Measurements from ENCODE around the gene CYBA.
A peak's percentile ranks its signal among the peaks of the same experiment; 100 is the strongest.

Gene CYBA

DNA sequence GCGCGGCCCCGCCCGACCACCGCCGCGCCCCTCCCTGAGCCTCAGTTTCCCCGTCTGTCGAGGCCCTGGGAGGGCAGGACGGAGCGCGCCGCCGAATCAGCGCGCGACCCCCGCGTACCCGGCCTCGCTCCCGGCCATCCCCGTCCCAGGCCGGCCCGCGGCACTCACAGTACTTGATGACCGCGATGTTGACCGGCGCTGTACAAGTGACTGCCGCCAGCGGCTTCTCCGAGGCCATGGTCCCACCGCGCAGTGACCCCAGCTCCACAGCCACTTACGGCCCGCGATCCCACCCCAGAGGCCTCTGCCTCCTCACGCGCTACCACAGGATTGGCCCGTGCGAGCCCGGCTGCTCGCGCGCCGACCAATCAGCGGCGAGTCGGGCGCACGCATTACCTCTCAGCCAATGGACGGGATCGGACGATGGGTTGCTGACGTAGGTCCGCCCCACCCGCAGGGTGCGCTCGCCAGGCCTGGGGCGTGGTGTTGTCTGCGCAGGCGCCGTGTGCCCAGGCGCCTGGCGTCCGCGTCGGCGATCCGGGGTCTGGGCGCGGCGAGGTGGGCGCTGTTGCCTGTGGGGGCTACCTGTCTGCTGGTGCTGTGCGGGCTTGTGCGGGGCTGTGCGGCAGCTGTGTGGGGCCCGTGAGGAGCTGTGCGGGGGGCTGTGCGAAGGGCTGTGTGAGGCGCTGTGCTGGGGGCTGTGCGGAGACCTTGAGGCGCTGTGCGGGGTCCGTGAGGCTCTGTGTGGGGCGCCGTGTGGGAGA lies 12.2 kb upstream of the CYBA start, which contains the start of gene MVD:
Gene MVD (minus strand): TSS at position 249 of the 764 bp plus-strand sequence. CDS start 11 bp downstream, at position 238.
- peaks cover 2% of the 10 kb centered on the region for H3K9me3 ChIP-seq (ENCODE audit: insufficient read depth, low read depth, low read length)
- H3K27ac ChIP-seq (ENCODE audit: low read depth, low read length) = peak within 1 kb of the TSS; percentile 84
- peaks cover 15 to 19% of the 10 kb centered on the region in 2 experiments for H3K36me3 ChIP-seq (ENCODE audit: control insufficient read depth in 1 of 2, insufficient read depth in 2 of 2, low read length in 2 of 2)
- no CpG with 5 or more reads among the region's 88 CpGs for WGBS (ENCODE audit: extremely low coverage, insufficient coverage, insufficient read length)
- peak within 1 kb of the TSS; percentile 67 for H2AK5ac ChIP-seq (ENCODE audit: low read length)
- no peaks in the 10 kb centered on the region for H3K27me3 ChIP-seq (ENCODE audit: insufficient read depth, low read length)
- peaks cover 5 to 15% of the 10 kb centered on the region in 2 experiments for H3K4me1 ChIP-seq (ENCODE audit: control insufficient read depth in 1 of 2, insufficient read depth in 2 of 2, low read length in 2 of 2)
- peak; percentile 97 to 99 for DNase-seq
- H3K79me2 ChIP-seq (ENCODE audit: control insufficient read depth, insufficient read depth, low read length, poor library complexity) = peaks cover 27% of the 10 kb centered on the region
- peak within 1 kb of the TSS; percentile 97 for H2BK5ac ChIP-seq (ENCODE audit: low read depth, low read length, poor library complexity)
- H3K14ac ChIP-seq (ENCODE audit: low read length) = peak within 1 kb of the TSS; percentile 95
- peaks cover 16% of the 10 kb centered on the region for H3K79me1 ChIP-seq (ENCODE audit: low read length)
- H3K23ac ChIP-seq (ENCODE audit: low read length) = no peak within 1 kb of the TSS
- H2BK12ac ChIP-seq (ENCODE audit: low read length) = peak within 1 kb of the TSS; percentile 39
- peak within 1 kb of the TSS; percentile 94 for H3K9ac ChIP-seq (ENCODE audit: low read length)
- peak within 1 kb of the TSS; percentile 96 for H3K18ac ChIP-seq (ENCODE audit: low read length)
- peak within 1 kb of the TSS; percentile 90 for H4K8ac ChIP-seq (ENCODE audit: low read depth, low read length)
- H3K4ac ChIP-seq (ENCODE audit: low read depth, low read length) = peak within 1 kb of the TSS; percentile 95
- H4K12ac ChIP-seq (ENCODE audit: low read depth, low read length) = peak within 1 kb of the TSS; percentile 81
- H3K4me2 ChIP-seq (ENCODE audit: low read length) = peak within 1 kb of the TSS; percentile 84
- H2AFZ ChIP-seq (ENCODE audit: insufficient read depth, low read length, poor library complexity) = peak within 1 kb of the TSS; percentile 67
- H3K4me3 ChIP-seq (ENCODE audit: low read depth, low read length) = peak within 1 kb of the TSS; percentile 98
- H2BK120ac ChIP-seq (ENCODE audit: insufficient read depth, low read length, poor library complexity) = peak within 1 kb of the TSS; percentile 82
- H4K91ac ChIP-seq (ENCODE audit: low read depth, low read length) = peak within 1 kb of the TSS; percentile 98

DNA sequence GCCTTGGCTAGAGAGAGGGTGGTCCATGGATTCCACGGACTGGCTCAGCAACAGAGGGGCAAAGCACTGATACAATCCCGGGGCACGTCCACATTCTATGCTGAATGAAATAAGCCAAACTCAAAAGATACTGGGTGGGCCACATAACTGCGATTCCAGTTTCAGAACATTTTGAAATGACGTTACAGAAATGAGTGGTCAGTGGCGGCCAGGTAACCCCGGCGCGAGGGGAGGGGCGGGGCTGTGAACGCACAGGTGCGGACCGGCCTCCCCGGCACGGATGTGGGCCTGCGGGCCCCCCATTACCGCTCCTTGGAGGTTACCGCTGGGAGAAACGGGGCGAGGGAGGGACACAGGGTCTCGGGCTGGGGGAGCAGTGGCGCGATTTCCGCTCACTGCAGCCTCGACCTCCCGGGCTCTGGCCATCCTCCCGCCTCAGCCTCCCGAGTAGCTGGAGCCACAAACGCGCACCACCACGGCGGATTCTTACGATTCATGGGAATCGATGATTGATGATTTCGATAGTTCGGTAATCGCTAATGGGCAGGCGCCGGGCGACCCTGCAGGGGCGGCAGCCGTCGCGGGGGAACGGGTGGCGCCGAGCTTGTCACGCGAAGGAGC lies 11.5 kb upstream of the CYBA start:
- peak overlapping the region; percentile 95 for H3K4ac ChIP-seq (ENCODE audit: low read depth, low read length)
- H3K4me1 ChIP-seq (ENCODE audit: control insufficient read depth in 1 of 2, insufficient read depth in 2 of 2, low read length in 2 of 2) = peaks cover 4 to 11% of the 10 kb centered on the region in 2 experiments
- peak overlapping the region; percentile 94 for H3K9ac ChIP-seq (ENCODE audit: low read length)
- H4K12ac ChIP-seq (ENCODE audit: low read depth, low read length) = peak overlapping the region; percentile 54
- H2BK5ac ChIP-seq (ENCODE audit: low read depth, low read length, poor library complexity) = peak overlapping the region; percentile 83
- no CpG with 5 or more reads among the region's 49 CpGs for WGBS (ENCODE audit: extremely low coverage, insufficient coverage, insufficient read length)
- peak overlapping the region; percentile 66 for H2AK5ac ChIP-seq (ENCODE audit: low read length)
- H3K27me3 ChIP-seq (ENCODE audit: insufficient read depth, low read length) = no peaks in the 10 kb centered on the region
- H3K27ac ChIP-seq (ENCODE audit: low read depth, low read length) = peak overlapping the region; percentile 84
- DNase-seq = peak in 1 of 2 donors; percentile 37
- H2BK12ac ChIP-seq (ENCODE audit: low read length) = peak overlapping the region; percentile 23
- H2BK120ac ChIP-seq (ENCODE audit: insufficient read depth, low read length, poor library complexity) = peak overlapping the region; percentile 78
- H3K4me2 ChIP-seq (ENCODE audit: low read length) = peak overlapping the region; percentile 56
- peaks cover 16% of the 10 kb centered on the region for H3K79me1 ChIP-seq (ENCODE audit: low read length)
- H2AFZ ChIP-seq (ENCODE audit: insufficient read depth, low read length, poor library complexity) = peak overlapping the region; percentile 58
- H4K8ac ChIP-seq (ENCODE audit: low read depth, low read length) = peak overlapping the region; percentile 79
- H3K18ac ChIP-seq (ENCODE audit: low read length) = peak overlapping the region; percentile 94
- H3K14ac ChIP-seq (ENCODE audit: low read length) = peak overlapping the region; percentile 81
- H3K36me3 ChIP-seq (ENCODE audit: control insufficient read depth in 1 of 2, insufficient read depth in 2 of 2, low read length in 2 of 2) = peaks cover 22 to 26% of the 10 kb centered on the region in 2 experiments
- H3K23ac ChIP-seq (ENCODE audit: low read length) = no peak overlapping the region
- H4K91ac ChIP-seq (ENCODE audit: low read depth, low read length) = peak overlapping the region; percentile 93
- H3K79me2 ChIP-seq (ENCODE audit: control insufficient read depth, insufficient read depth, low read length, poor library complexity) = peaks cover 27% of the 10 kb centered on the region
- peak overlapping the region; percentile 98 for H3K4me3 ChIP-seq (ENCODE audit: low read depth, low read length)
- H3K9me3 ChIP-seq (ENCODE audit: insufficient read depth, low read depth, low read length) = peaks cover 2% of the 10 kb centered on the region

DNA sequence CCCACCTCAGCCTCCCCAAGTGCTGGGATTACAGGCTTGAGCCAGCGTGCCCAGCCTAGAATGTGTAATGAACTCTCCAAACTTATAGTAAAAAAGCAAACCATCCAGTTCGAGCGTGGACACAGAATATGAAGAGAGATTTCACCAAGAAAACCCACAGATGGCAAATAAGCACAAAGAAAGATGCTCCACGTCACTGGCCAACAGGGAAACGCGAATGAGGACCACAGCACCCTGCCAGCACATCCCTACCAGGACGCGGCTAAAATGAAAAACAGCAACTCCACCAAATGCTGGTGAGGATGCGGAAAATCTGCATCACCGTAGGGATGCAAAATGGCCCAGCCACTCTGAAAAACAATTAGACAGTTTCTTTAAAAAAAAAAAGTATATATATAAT lies 10.6 kb upstream of the CYBA start:
- H2AK5ac ChIP-seq (ENCODE audit: low read length) = no peak overlapping the region
- H3K23ac ChIP-seq (ENCODE audit: low read length) = no peak overlapping the region
- peak overlapping the region; percentile 54 for H3K9ac ChIP-seq (ENCODE audit: low read length)
- H2BK12ac ChIP-seq (ENCODE audit: low read length) = no peak overlapping the region
- no peak overlapping the region for H3K14ac ChIP-seq (ENCODE audit: low read length)
- H3K36me3 ChIP-seq (ENCODE audit: control insufficient read depth in 1 of 2, insufficient read depth in 2 of 2, low read length in 2 of 2) = peaks cover 28 to 34% of the 10 kb centered on the region in 2 experiments
- H3K4me3 ChIP-seq (ENCODE audit: low read depth, low read length) = no peak overlapping the region
- H3K18ac ChIP-seq (ENCODE audit: low read length) = no peak overlapping the region
- no CpG with 5 or more reads among the region's 10 CpGs for WGBS (ENCODE audit: extremely low coverage, insufficient coverage, insufficient read length)
- no peak overlapping the region for H2AFZ ChIP-seq (ENCODE audit: insufficient read depth, low read length, poor library complexity)
- peak overlapping the region; percentile 67 for H3K4me2 ChIP-seq (ENCODE audit: low read length)
- H3K79me1 ChIP-seq (ENCODE audit: low read length) = peaks cover 16% of the 10 kb centered on the region
- no peak for DNase-seq
- no peak overlapping the region for H2BK120ac ChIP-seq (ENCODE audit: insufficient read depth, low read length, poor library complexity)
- peaks cover 2 to 10% of the 10 kb centered on the region in 2 experiments for H3K4me1 ChIP-seq (ENCODE audit: control insufficient read depth in 1 of 2, insufficient read depth in 2 of 2, low read length in 2 of 2)
- H3K9me3 ChIP-seq (ENCODE audit: insufficient read depth, low read depth, low read length) = peaks cover 2% of the 10 kb centered on the region
- no peak overlapping the region for H4K91ac ChIP-seq (ENCODE audit: low read depth, low read length)
- no peak overlapping the region for H3K27ac ChIP-seq (ENCODE audit: low read depth, low read length)
- peaks cover 27% of the 10 kb centered on the region for H3K79me2 ChIP-seq (ENCODE audit: control insufficient read depth, insufficient read depth, low read length, poor library complexity)
- H4K12ac ChIP-seq (ENCODE audit: low read depth, low read length) = no peak overlapping the region
- no peak overlapping the region for H4K8ac ChIP-seq (ENCODE audit: low read depth, low read length)
- no peak overlapping the region for H2BK5ac ChIP-seq (ENCODE audit: low read depth, low read length, poor library complexity)
- peak overlapping the region; percentile 87 for H3K4ac ChIP-seq (ENCODE audit: low read depth, low read length)
- H3K27me3 ChIP-seq (ENCODE audit: insufficient read depth, low read length) = no peaks in the 10 kb centered on the region

DNA sequence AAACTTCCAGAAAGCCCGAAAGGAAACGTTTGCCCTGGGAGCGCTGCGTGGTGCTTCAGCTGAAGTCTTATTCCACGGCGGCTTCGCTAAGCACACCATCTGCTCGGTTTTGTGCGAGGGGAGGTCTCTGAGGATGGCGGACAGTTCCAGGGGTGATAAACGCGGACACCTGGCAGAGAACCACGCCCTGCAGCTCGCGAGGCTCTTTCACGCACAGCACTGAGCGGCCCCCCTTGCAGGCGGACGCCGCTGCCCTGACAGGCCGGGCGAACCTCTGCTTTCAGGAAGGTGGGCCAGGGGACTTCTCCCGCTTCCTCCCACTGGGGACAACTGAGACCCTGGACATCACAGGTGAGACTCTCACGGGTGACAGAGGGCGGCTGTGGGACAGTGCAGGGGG lies 8.3 kb upstream of the CYBA start:
- H3K79me2 ChIP-seq (ENCODE audit: control insufficient read depth, insufficient read depth, low read length, poor library complexity) = peaks cover 27% of the 10 kb centered on the region
- H3K4me3 ChIP-seq (ENCODE audit: low read depth, low read length) = no peak overlapping the region
- no peak overlapping the region for H2BK5ac ChIP-seq (ENCODE audit: low read depth, low read length, poor library complexity)
- DNase-seq = no peak
- no peak overlapping the region for H4K8ac ChIP-seq (ENCODE audit: low read depth, low read length)
- no peak overlapping the region for H4K91ac ChIP-seq (ENCODE audit: low read depth, low read length)
- H3K9ac ChIP-seq (ENCODE audit: low read length) = no peak overlapping the region
- H3K27me3 ChIP-seq (ENCODE audit: insufficient read depth, low read length) = no peaks in the 10 kb centered on the region
- H2AFZ ChIP-seq (ENCODE audit: insufficient read depth, low read length, poor library complexity) = no peak overlapping the region
- no CpG with 5 or more reads among the region's 25 CpGs for WGBS (ENCODE audit: extremely low coverage, insufficient coverage, insufficient read length)
- no peak overlapping the region for H3K14ac ChIP-seq (ENCODE audit: low read length)
- no peak overlapping the region for H2BK120ac ChIP-seq (ENCODE audit: insufficient read depth, low read length, poor library complexity)
- H3K4ac ChIP-seq (ENCODE audit: low read depth, low read length) = peak overlapping the region; percentile 71
- H3K4me2 ChIP-seq (ENCODE audit: low read length) = no peak overlapping the region
- H2AK5ac ChIP-seq (ENCODE audit: low read length) = no peak overlapping the region
- H3K23ac ChIP-seq (ENCODE audit: low read length) = no peak overlapping the region
- peaks cover 51 to 57% of the 10 kb centered on the region in 2 experiments for H3K36me3 ChIP-seq (ENCODE audit: control insufficient read depth in 1 of 2, insufficient read depth in 2 of 2, low read length in 2 of 2)
- H2BK12ac ChIP-seq (ENCODE audit: low read length) = no peak overlapping the region
- no peak overlapping the region for H3K27ac ChIP-seq (ENCODE audit: low read depth, low read length)
- H3K9me3 ChIP-seq (ENCODE audit: insufficient read depth, low read depth, low read length) = peaks cover 7% of the 10 kb centered on the region
- peaks cover 2 to 10% of the 10 kb centered on the region in 2 experiments for H3K4me1 ChIP-seq (ENCODE audit: control insufficient read depth in 1 of 2, insufficient read depth in 2 of 2, low read length in 2 of 2)
- no peak overlapping the region for H4K12ac ChIP-seq (ENCODE audit: low read depth, low read length)
- peaks cover 16% of the 10 kb centered on the region for H3K79me1 ChIP-seq (ENCODE audit: low read length)
- H3K18ac ChIP-seq (ENCODE audit: low read length) = no peak overlapping the region

All from trophoblast cell (in vitro differentiated cells and primary cell).